Suprapubic skin (tissue), 4 donors: ENCODE results near the gene APOB. TPM values are rescaled to one million over a fixed set of nuclear protein-coding genes. Genes with fewer than 3 reads are reported as not detected.

Source experiments
- DNase-seq, 2 donors: peaks; one replicate each; pipeline ENCODE4 v3.0.0-alpha.2; 2019; ENCODE audit warnings: low spot score in 2 of 2
- H3K27ac ChIP-seq: fragments of 200-600 bp; sonication (generic); one replicate; pipeline ENCODE4 v1.5.1; 2019
- H3K27me3 ChIP-seq: fragments of 200-600 bp; sonication (generic); one replicate; pipeline ENCODE4 v1.5.1; 2019
- H3K36me3 ChIP-seq: fragments of 200-600 bp; sonication (generic); one replicate; pipeline ENCODE4 v1.5.1; 2019
- H3K4me1 ChIP-seq: fragments of 200-600 bp; sonication (generic); one replicate; pipeline ENCODE4 v1.5.1; 2019
- H3K4me3 ChIP-seq: fragments of 200-600 bp; sonication (generic); one replicate; pipeline ENCODE4 v1.5.1; 2019; ENCODE audit warnings: mild to moderate bottlenecking
- H3K9me3 ChIP-seq: fragments of 200-600 bp; sonication (generic); one replicate; pipeline ENCODE4 v1.5.1; 2019
- CTCF ChIP-seq, 2 donors: fragments of 200-600 bp in 1 of 2; fragments of 450-650 bp in 1 of 2; sonication (generic) in 1 of 2; IDR thresholded peaks; one replicate each; pipeline ENCODE4 v1.5.1; 2016 to 2019; ENCODE audit warnings: antibody characterized with exemption in 2 of 2, mild to moderate bottlenecking in 1 of 2, moderate library complexity in 1 of 2
- EP300 ChIP-seq: sonication (generic); formaldehyde crosslinking; IDR thresholded peaks from one replicate; pipeline ENCODE4 v1.6.1; 2017; ENCODE audit warnings: antibody characterized with exemption
- POLR2A ChIP-seq, 2 donors: fragments of 450-650 bp; IDR thresholded peaks; one replicate each; pipeline ENCODE4 v1.6.1; 2017; ENCODE audit warnings: antibody characterized with exemption in 2 of 2, mild to moderate bottlenecking in 2 of 2, moderate library complexity in 2 of 2
- POLR2AphosphoS5 ChIP-seq, 3 donors: sonication (generic); formaldehyde crosslinking; IDR thresholded peaks; one replicate each; pipeline ENCODE4 v1.6.1; 2017; ENCODE audit warnings: antibody characterized with exemption in 3 of 3
- whole genome bisulfite sequencing: methylation state at CpG from one replicate; pipeline ENCODE4 v1.1.5; 2018; 5-methylcytosine and 5-hydroxymethylcytosine counted together
- total RNA-seq, 4 donors: library from RNA; depleted of rRNA; stranded (reverse); fragments of >200 nt; gene quantifications; one replicate each; pipeline ENCODE4 v1.1.0, GENCODE V29; 2016

APOB gene
- total RNA-seq, 4 donors from 2014 or later: 0.55 to 5.6 (median 3.4) TPM

DNA sequence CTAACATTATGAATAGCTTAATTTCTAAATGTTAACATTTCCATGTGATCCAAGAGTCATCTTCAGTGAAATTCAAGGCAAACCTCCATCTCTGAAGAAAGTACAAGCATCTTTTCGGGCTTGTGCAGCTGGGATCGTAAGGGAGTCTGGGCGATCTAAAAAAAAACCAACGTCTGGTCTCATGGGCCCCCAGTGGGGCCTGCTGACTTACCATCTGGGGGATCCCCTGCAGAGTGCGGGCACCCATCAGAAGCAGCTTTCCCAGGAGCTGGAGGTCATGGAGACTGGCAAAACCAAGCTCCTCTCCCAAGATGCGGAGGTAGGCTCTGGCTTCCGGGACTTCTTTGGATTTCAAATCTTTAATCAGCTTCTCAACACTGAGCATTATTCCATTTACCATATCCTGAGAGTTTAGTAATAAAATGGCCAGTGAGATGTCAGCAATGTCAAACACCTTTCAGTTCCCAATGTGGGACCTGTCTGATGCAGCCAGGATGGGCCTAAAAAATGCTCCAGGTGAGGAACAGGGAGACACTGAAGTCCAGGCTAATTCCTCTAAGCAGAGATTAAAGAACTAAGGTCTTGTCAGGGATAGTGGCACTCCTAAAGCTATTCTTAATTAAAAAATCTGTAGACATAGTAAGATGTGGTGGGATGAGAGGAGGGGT lies 19.0 kb downstream of the APOB start:
- Histone ChIP-seq H3K4me1 (no peaks in the 10 kb centered on the region), H3K27me3 (no peaks in the 10 kb centered on the region), H3K4me3 (no peak overlapping the region), H3K27ac (no peak overlapping the region), H3K9me3 (no peaks in the 10 kb centered on the region), H3K36me3 (no peaks in the 10 kb centered on the region)
- no peak for DNase-seq
- TF ChIP-seq POLR2A (IDR thresholded peaks at IDR 0.05) (no peak), CTCF (IDR thresholded peaks at IDR 0.05) (no peak), POLR2AphosphoS5 (IDR thresholded peaks at IDR 0.05) (no peak), EP300 (no peak)
- 97% methylated on average over 7 of the region's 7 CpGs for WGBS

DNA sequence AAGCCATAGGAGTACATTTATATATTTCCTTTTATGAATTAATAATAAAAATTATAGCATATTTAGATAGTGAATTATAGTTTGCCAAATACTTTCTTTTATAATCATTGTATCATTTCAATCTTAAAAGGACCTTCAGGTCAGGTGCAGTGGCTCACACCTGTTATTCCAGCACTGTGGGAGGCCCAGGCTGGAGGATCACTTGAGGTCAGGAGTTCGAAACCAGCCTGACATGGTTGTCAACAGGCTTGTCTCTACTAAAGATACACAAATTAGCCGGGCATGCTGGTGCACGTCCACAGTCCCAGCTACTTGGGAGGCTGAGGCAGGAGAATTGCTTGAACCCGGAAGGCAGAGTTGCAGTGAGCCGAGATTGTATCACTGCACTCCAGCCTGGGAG lies 19.7 kb downstream of the APOB start:
- no peaks in the 10 kb centered on the region for H3K4me1 ChIP-seq
- H3K27me3 ChIP-seq: no peaks in the 10 kb centered on the region
- H3K9me3 ChIP-seq: no peaks in the 10 kb centered on the region
- no peaks in the 10 kb centered on the region for H3K36me3 ChIP-seq
- no peak overlapping the region for H3K27ac ChIP-seq
- DNase-seq: no peak
- TF ChIP-seq POLR2A (IDR thresholded peaks at IDR 0.05) (no peak), EP300 (no peak), CTCF (IDR thresholded peaks at IDR 0.05) (no peak), POLR2AphosphoS5 (IDR thresholded peaks at IDR 0.05) (no peak)
- no peak overlapping the region for H3K4me3 ChIP-seq
- 84% methylated on average over 5 of the region's 5 CpGs for WGBS

GRCh38 chr2:21023419-21024181 lies 20.3 kb downstream of the APOB start:
- Histone ChIP-seq H3K4me1 (no peaks in the 10 kb centered on the region), H3K27me3 (no peaks in the 10 kb centered on the region), H3K27ac (no peak overlapping the region), H3K9me3 (no peaks in the 10 kb centered on the region), H3K36me3 (no peaks in the 10 kb centered on the region), H3K4me3 (no peak overlapping the region)
- TF ChIP-seq CTCF (IDR thresholded peaks at IDR 0.05) (no peak), POLR2AphosphoS5 (IDR thresholded peaks at IDR 0.05) (no peak), EP300 (no peak), POLR2A (IDR thresholded peaks at IDR 0.05) (no peak)
- 87% methylated on average over 4 of the region's 4 CpGs for WGBS
- DNase-seq: no peak

GRCh38 chr2:21022792-21023367 lies 21.0 kb downstream of the APOB start:
- 88% methylated on average over 8 of the region's 8 CpGs for WGBS
- no peak for TF ChIP-seq EP300
- no peak for TF ChIP-seq POLR2AphosphoS5 (IDR thresholded peaks at IDR 0.05)
- TF ChIP-seq POLR2A (IDR thresholded peaks at IDR 0.05): no peak
- no peak for TF ChIP-seq CTCF (IDR thresholded peaks at IDR 0.05)
- Histone ChIP-seq H3K4me1 (no peaks in the 10 kb centered on the region), H3K4me3 (no peak overlapping the region), H3K27ac (no peak overlapping the region), H3K9me3 (no peaks in the 10 kb centered on the region), H3K27me3 (no peaks in the 10 kb centered on the region), H3K36me3 (no peaks in the 10 kb centered on the region)
- DNase-seq: no peak

GRCh38 chr2:21021430-21021829 lies 22.4 kb downstream of the APOB start:
- DNase-seq: no peak
- no peaks in the 10 kb centered on the region for H3K36me3 ChIP-seq
- no peaks in the 10 kb centered on the region for H3K4me1 ChIP-seq
- TF ChIP-seq EP300 (no peak), POLR2AphosphoS5 (IDR thresholded peaks at IDR 0.05) (no peak), CTCF (IDR thresholded peaks at IDR 0.05) (no peak), POLR2A (IDR thresholded peaks at IDR 0.05) (no peak)
- no peak overlapping the region for H3K27ac ChIP-seq
- H3K27me3 ChIP-seq: no peaks in the 10 kb centered on the region
- 100% methylated on average over 1 of the region's 1 CpG for WGBS
- no peaks in the 10 kb centered on the region for H3K9me3 ChIP-seq
- H3K4me3 ChIP-seq: no peak overlapping the region
